NCI-H345 treated with DMSO at 0.1 percent for 48 hours (cell line): ENCODE measurements around the gene MYOD1.

Experiments
- DNase-seq: peaks from one replicate; lab custom pipeline; 2025; ENCODE audit not compliant: unreplicated experiment; lab: John Stamatoyannopoulos, UW

Gene MYOD1

GRCh38 chr11:17700991-17701390, 18.4 kb upstream of the MYOD1 start:
- no peak for DNase-seq

- DNase-seq: no peak
These were observed 16.5 kb upstream of the MYOD1 start for GRCh38 chr11:17702876-17703275.

- DNase-seq: no peak
These were observed 15.4 kb upstream of the MYOD1 start for GRCh38 chr11:17703951-17704350.

GRCh38 chr11:17707830-17708229, 11.5 kb upstream of the MYOD1 start:
- DNase-seq: no peak

DNA sequence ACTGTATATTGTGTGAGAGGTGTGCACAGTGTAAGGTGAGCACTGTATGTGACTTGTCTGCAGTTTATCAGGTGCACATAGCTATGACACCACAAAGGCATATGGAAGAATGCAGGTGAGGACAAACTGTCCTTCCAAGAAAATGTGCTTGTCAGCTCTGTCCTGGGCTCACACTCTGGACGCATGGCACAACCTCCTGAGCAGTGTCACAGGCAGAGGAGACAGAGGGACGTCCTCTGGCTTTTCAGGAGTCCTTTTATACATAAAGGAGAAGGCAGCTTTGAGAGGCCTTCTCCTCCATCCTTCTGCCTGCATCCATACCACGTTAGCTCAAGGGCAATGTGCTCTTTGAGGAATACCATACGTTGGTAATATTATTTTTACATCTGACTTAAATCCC, 7.5 kb upstream of the MYOD1 start:
- DNase-seq: no peak

DNA sequence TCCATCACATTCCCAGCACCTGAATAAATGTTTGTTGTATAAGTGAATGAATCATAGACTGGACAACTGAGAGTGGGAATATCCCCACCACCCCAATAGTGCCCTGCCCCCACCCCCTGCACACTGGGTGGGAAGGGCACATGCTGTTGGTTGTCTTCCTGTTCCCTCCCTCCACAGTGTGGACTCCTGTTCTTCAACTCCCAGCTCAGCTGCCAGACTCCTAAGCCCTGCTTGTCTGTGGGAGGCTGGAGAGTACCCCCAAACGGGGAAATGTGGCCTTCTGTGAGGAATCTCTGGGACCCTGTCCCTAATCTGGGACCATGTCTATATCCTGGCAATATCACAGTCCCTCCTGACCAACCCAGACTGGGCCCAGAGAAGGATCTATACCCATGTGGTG, 5.5 kb upstream of the MYOD1 start:
- DNase-seq: no peak

- no peak for DNase-seq
These were observed 5.0 kb upstream of the MYOD1 start for GRCh38 chr11:17714356-17714854.

- DNase-seq: no peak
These were observed 4.5 kb upstream of the MYOD1 start for GRCh38 chr11:17714870-17715269.

GRCh38 chr11:17716807-17717206, 2.6 kb upstream of the MYOD1 start:
- no peak for DNase-seq

DNA sequence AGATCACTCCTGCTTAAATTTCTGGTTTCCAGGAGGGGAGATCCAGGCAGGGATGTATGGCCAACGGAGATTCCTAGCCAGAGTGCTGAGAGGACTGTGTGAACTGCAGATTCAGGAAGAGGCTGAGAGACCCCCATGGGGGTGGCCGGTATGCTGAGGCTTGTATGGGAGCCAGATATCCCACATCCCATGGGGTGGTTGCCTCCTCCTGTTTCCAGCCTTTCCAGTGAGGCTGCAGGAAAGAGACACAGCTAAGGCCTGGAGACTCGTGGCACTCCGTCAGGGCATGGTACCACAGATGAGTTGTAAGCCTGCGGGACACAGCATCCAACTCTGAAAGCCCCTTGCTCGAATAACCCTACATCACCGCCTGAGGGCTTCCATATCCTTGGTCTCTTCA, 1.4 kb upstream of the MYOD1 start:
- DNase-seq: no peak

GRCh38 chr11:17718510-17718962, 835 bp upstream of the MYOD1 start:
- DNase-seq: no peak

DNA sequence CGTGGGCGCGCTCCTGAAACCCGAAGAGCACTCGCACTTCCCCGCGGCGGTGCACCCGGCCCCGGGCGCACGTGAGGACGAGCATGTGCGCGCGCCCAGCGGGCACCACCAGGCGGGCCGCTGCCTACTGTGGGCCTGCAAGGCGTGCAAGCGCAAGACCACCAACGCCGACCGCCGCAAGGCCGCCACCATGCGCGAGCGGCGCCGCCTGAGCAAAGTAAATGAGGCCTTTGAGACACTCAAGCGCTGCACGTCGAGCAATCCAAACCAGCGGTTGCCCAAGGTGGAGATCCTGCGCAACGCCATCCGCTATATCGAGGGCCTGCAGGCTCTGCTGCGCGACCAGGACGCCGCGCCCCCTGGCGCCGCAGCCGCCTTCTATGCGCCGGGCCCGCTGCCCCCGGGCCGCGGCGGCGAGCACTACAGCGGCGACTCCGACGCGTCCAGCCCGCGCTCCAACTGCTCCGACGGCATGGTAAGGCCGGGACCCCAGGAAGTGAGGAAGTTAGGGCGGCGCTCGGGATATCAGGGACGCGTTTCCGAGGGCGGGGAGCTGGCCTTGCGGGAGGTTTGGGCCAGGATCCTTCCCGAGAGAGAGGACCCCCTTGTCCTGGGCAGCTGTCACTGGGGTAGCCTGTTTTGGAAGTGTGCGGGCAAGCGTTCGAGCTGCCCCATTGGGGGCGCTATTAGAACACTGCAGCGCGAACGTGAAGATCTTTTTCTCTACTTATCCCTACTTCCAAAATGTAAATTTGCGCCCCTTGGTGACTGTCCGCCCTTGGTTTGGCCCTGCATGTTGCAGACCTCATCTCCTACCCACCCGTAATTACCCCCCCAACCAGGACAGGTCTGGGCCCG, 796 bp downstream of the MYOD1 start:
- DNase-seq: no peak

DNA sequence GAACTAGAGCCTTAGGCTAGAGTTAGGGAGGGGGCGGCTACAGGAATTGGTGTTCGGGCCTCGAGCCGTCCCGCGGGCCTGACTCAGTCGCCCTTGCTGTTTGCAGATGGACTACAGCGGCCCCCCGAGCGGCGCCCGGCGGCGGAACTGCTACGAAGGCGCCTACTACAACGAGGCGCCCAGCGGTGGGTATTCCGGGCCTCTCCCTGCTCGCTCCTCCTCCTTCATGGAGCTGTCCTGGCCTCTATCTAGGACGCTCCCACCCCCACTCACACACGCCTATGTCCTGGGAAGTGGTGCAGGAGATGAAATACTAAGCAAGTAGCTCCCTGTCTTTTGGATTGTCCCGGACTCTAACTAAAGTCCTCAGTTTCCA, 1.4 kb downstream of the MYOD1 start:
- no peak for DNase-seq

GRCh38 chr11:17721242-17721999, 2.0 kb downstream of the MYOD1 start:
- DNase-seq: no peak

GRCh38 chr11:17722000-17722643, 2.8 kb downstream of the MYOD1 start:
- no peak for DNase-seq

GRCh38 chr11:17724020-17724908, 4.9 kb downstream of the MYOD1 start:
- no peak for DNase-seq

DNA sequence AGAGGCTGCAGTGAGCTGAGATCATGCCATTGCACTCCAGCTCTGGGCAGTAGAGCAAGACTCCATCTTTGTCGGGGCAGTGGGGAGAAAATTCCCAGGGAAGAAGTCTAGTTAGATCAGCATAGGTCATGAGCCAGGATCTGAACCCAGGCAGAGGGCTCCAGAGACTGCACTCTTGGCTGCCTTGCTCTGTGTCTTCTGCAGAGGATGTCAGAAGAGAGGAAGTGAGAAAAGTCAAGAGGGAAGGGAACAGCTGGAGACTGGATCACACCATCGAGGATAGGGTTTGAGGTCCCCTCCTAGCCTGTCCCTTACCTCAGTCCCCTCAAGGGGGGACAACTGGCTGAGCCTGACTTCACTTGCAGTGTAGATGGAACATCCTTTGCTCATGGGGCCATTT, 5.8 kb downstream of the MYOD1 start:
- DNase-seq: no peak

DNA sequence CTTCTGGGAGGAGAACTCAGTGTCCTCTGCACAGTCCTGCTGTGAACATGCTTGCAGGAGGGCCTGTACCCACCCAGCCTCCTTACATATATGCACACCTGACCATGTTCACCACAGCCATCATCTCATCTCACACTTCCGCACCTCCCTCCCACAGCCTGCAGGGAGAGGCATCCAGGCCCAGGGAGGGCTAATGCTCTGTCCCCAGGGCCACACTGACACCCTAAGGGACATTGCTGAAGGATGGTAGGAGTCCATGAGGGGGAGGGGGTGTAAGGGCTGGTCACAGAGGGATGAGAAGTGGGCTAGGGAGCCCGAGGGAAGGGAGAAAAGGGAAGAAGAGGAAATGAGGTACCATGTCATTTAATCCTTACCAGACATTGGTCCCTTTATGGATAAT, 10.8 kb downstream of the MYOD1 start:
- no peak for DNase-seq

DNA sequence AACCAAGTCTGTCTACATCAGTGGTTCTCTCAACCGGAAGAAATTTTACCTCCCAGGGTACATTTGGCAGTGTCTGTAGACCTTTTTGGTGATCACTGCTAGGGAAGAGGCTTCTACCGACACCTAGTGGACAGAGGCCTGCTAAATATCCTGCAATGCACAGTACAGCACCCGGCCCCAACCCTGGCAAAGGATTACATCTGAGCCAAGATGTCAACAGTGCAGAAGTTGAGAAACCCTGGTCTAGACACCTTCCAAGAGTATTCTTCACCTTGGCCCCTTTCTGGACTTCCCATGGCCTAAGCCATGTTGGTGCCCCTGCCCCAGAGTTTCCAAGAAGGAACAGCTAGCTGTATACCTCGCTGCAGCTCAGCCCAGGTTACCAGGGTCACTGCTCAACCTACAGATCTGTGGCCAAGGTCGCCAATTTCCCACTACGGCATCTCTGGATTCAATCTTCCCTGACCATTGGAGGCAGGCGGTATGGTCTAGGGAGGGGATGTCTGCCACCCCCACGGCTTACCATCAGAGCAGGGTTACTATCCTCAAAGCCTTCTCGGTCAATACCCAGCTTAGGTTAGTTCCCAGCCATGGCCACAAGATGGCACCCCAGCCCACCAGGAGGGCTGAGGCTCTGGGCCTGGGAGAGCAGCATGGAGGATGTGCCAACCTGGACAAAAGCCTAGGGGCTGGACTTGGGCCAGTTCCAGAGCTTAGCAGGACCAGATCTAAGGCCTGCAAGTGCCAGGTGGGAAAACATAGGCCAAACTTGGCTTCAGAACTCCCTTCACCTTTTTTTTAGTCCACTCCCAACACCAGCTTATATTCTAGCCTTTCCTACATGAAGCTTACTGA, 11.5 kb downstream of the MYOD1 start:
- peak; percentile 84 for DNase-seq

GRCh38 chr11:17733261-17733660, 13.9 kb downstream of the MYOD1 start:
- DNase-seq: no peak
